ENCODE data around the gene HAP1.
A peak's percentile ranks its signal among the peaks of the same experiment; 100 is the strongest.
"Not testable (repeated sequence)": the region's sequence is repeated elsewhere in the genome, so short reads cannot be mapped to it uniquely, and the experiment has no call there.

The HAP1 gene

DNA sequence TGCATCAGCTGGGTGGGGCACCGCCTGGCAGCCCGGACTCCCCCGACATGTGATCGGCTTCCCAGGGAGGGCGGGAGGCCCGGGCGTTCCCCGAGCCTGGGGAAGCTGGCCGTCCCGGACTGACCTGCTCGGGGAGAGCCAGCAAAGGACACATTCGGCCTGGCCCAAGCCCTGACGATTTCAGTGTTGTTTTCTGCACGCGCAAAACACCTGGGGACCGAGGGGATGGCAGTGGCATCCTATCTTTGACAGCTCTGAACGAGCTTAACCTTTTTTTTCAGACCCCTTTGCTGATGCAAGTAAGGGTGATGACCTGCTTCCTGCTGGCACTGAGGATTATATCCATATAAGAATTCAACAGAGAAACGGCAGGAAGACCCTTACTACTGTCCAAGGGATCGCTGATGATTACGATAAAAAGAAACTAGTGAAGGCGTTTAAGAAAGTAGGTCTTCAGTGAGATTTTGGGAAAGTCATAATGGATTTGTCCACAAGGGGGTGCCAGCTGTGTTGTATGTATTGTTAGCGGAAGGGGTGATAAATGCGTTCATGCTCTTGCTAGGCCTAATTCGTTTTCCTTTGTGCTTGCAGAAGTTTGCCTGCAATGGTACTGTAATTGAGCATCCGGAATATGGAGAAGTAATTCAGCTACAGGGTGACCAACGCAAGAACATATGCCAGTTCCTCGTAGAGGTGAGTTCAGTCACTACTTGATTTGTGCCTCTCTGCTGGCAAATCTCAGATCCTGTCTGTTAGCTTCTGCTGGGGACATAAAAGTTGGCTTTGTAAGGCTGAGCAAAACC is 44.7 kb downstream of the HAP1 start:
- peak; percentile 71 for DNase-seq (ENCODE audit: low spot score)

DNA sequence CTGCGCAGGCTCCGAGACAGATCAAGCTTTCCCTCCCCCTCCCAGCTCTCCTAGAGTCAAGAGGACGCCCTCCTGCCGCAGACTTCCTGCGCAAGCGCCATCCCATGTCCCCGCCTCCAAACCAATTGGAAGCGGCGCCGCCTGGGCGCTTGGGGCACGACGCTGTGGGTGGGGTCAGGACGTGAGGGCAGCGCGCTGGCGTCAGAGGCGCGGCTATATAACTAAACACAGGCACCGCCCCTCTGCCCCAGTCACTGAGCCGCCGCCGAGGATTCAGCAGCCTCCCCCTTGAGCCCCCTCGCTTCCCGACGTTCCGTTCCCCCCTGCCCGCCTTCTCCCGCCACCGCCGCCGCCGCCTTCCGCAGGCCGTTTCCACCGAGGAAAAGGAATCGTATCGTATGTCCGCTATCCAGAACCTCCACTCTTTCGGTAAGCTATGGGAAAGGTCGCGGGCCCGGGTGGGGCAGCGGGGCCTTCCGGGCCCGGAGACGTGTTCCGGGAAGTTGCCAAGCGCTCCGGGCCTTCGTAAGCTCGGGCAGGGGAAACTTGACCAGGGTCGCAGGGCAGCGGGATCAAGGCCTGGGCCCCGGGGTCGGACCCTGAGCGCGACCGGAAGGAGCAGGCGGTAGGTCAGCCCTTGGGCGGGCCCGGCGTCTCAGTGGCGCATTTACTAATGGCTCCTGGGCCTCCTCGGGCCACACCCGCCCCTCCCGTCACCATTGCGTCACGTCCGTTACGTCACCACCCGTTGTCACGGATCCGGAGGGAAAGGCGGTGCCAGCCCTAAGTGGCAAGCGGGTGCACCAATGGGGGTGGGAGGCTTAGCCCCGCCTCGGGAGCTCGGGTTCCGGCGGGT is 45.6 kb downstream of the HAP1 start, which contains the start of gene EIF1:
Gene EIF1 (plus strand): TSS at position 245 of the 856 bp plus-strand sequence. CDS start 154 bp downstream, at position 399.
- DNase-seq (ENCODE audit: low spot score), result peak; percentile 100

DNA sequence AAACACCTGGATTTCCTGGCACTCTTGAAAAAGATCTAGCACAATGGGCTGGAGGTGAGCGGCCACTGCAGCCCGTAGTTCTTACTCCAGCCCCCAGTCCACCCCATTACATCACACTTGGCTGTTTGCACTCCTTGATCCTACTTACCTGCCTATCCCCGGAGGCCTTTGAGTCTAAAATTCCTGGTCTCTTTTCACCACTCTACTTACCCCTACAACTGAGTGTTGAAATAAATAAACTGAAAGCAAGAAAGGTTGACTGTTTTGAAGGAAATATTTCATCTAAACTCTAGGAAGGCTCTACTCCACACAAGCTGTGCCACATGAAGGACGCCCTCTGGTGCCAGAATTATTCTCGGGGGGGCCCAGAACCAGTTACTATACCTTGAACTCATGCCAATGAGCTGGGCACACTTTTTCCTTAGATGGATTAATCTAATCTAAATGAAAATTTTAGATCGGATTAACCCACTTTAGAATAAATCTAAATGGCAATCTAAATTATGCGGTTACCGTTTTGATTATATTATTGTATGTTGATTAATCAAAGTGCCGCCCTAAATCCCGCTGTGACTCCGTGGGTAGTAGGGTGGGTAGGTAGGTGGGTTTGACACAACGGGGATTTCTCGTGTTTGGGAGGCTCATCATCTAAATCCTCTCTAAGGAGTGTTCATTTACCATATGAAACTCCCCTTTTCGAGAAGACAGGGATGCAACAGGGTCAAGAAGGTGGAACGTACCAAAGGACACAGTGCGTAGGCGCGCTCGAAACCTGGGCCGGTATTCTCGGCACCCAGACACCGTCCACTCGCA is 46.4 kb downstream of the HAP1 start:
- no peak for DNase-seq (ENCODE audit: low spot score)

DNA sequence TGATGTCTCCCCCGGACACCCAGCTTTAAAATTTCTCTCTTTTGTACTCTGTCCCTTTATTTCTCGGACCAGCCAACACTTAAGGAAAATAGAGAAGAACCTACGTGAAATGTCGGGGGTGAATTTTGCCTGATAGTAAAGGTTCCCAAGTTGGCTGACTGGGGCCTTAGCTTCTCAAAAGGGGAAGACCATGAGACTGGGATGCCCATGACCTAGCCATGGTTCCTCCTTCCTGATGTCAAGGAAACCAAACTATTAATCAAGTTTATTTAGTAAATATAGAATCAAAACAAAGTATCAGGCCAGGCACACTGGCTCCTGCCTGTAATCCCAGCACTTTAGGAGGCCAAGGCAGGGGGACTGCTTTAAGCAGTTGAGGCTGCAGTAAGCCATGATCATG is 48.2 kb downstream of the HAP1 start:
- DNase-seq (ENCODE audit: low spot score), result no peak

DNA sequence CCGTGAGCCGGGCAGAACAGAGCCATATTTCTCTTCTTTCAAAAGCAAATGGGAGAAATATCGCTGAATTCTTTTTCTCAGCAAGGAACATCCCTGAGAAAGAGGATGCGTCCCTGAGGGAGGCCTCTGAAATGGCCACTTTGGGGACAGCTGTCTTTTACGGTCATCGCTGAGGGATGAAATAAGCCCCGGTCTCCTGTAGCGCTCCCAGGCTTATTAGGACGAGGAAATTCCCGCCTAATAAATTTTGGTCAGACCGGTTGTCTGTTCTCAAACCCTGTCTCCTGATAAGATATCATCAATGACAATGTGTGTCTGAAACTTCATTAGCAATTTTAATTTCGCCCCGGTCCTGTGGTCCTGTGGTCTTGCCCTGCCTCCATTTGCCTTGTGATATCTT is 48.7 kb downstream of the HAP1 start:
- DNase-seq (ENCODE audit: low spot score), result not testable (repeated sequence)

DNA sequence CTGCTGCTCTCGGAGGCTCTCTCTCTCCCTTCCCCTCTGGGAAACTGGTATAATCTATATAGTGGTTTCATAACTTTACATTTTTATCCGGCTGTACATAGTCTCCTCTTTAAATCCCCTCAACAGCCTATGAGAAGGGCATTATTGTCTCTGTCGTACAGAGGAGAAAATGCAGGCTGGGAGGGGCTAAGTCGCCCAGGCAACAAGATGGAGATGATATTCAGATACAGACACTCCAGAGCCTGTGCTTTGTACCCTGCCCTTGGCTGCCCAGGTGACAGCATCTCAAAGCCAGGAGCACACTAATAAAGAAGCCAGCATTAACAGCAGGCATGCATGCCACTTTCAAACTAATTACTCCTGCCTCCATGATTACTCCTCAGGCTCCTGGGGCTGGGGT is 50.4 kb downstream of the HAP1 start:
- DNase-seq (ENCODE audit: low spot score), result no peak

DNA sequence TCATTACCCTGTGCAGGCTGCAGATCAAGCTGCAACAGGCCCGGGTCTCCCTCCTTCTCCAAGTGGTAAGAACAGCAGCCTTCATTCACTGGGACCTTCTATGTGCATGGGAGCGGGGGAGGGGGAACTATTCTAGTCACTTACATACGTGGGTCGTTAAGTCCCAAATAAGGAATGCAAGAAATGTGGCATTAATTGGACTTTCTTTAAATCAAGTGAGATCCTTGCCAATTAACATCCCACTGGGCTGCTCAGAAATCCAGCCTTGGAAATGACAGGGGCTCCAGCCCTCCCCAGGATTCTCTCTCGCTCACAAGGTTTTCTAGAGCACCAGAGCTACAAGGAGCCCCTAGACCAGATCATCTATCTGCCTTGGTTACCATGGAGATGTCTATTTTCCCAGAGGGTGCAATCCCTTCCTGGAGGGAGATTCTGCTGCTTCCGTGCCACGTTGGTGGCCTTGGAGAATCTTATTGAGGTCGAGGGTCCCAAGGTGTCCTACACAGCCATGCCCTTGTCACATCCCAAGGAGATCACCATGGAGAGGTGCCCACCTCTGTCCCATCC is 50.9 kb downstream of the HAP1 start:
- DNase-seq (ENCODE audit: low spot score), result no peak

DNA sequence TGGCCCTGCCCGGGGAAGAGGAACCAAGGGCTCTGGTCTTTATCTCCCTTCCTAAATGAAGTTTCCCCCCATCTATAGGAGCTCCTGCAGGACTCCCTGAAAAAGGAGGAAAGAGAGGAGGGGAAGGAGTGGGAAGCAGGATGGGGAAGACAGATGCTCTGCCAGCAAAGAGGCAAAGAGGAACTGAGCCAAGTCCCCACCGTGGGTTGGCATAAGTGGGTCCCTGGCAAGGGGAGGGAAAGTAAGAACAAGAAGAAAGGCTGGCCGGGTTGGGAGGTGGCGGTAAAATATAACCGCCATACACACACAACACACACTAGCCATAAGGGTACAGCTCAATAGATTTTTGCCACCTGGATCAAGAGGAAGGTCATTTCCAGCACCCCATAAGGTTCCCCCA is 51.8 kb downstream of the HAP1 start:
- DNase-seq (ENCODE audit: low spot score), result no peak

DNA sequence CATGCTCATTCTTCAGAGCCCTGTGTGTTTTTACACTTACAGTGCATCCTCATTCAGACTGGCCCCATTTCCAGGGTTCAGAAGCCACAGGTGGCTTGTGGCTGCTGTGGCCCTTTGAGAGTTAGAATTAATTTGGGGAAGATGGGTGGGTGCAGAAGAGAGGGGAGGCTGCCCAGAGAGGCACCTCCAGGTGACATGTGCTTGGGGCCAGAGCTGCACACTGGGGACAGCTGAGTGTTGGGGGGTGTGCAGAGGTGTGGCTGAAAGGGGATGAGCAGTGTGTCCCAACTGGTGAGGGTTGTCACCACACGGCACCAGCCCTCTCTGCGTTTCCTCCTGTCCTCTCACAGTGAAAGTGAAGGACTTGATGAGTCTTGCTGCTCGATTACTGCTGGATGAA is 52.7 kb downstream of the HAP1 start:
- DNase-seq (ENCODE audit: low spot score), result no peak

DNA sequence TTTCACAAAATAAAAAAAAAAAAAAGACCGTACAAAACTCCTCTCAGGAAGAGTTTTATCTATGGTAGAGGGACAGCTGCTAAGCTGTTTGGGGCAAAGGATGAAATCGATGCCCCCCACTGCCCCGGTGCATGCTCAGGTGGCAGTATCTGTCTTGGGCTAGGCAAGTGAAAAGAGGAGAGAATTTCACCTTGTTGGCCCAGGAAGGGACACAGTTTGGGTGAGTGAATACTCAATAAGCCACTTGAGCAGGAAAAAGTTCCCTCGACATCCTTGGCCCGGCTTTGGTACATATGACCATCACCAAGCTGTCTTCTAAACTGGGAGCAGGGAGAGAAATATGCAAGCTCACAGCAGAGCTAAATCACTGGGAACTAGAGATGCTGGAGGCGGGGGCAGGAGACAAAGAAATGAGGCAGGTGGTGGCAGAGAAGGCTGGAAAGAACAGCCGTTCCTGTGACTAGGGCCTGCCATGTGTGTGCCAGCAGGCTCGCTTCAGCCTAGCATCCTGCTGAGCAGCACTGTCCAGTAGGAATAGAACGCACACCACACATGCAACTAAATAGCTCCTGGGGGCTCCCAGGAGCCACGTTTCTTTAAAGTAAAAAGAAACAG is 53.9 kb downstream of the HAP1 start:
- DNase-seq (ENCODE audit: low spot score), result no peak

DNA sequence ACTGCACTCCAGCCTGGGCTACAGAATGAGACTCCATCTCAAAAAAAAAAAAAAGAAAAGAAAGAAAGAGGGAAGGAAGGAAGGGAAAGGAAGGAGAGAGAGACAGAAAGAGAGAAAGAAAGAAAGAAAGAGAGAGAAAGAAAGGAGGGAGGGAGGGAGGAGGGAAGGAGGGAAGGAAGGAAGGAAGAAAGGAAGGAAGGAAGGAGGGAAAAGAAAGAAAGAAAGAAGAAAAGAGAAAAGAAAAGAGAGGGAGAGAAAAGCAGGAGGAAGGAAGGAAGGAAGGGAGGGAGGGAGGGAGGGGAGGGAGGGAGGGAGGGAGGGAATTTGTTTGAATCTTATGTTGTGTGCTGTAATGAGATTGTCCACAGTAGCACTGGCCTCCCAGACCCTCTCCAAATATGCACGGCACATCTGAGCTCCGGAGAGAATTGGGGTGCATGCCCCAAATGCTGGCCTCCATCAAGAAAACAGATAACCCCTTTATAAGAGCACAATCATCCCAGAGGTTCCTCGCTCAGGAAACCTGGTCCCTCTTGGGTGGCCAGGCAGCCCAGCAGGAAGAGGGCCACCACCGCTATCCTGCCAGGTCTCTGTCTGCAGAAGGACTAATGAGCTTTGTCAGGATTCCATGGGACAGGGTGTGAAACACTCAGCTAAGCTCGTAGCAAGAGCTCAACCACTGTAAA is 54.6 kb downstream of the HAP1 start:
- no peak for DNase-seq (ENCODE audit: low spot score)

DNA sequence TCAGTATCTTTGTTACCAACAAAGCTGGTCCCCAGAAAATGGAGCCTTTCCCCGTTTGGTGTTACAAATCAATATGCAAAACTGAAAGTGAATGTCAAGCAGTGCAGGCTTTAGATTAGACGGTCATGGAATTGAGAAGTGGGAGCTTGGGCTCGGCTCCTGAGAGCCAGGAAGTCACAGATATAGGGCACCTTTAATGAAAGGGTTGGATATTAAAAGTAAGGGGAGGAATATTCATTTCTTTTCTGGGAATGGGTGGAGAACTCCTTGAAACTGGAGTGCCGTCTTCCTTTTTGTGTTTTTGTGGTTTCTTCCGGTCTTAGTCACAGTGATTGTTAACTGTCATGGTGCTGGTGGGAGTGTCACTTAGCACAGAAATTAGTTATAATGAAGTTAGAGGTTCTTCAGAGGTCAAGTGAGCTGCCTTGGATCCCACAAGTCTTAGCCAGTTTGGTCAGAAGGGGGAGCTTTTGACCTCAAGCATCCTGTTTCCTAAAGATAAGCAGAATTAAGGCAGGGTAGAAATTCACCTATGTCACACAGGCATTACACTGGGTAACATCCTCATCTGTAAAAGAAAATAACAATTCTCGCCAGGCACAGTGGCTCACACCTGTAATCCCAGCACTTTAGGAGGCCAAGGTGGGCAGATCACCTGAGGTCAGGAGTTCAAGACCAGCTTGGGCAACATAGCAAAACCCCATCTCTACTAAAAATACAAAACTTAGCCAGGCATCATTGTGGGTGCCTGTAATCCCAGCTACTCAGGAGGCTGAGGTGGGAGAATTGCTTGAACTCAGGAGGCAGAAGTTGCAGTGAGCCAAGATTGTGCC is 55.3 kb downstream of the HAP1 start:
- DNase-seq (ENCODE audit: low spot score), result no peak

DNA sequence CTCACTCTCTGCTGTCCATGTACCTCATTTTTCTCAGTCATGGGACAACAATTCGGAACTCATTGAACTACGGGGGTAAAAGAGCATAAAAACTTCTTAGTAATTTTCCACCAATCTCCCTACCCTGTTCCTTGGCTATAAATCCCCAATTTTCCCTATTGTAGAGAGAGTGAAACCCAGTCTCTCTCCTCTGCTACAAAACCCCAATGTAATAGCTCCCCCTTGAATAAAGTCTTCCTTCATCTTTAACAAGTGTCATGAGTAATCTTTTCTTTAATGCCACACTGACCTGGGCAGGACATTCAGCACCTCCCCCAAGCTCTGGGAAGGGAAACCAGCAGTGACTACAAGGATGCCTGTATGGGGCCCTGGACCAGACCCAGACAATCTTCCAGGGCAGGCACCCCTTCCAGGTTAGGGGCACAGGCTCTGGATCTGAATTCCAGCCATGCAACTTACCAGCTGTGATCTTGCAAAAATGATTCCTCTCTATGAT is 56.0 kb downstream of the HAP1 start:
- DNase-seq (ENCODE audit: low spot score), result no peak

DNA sequence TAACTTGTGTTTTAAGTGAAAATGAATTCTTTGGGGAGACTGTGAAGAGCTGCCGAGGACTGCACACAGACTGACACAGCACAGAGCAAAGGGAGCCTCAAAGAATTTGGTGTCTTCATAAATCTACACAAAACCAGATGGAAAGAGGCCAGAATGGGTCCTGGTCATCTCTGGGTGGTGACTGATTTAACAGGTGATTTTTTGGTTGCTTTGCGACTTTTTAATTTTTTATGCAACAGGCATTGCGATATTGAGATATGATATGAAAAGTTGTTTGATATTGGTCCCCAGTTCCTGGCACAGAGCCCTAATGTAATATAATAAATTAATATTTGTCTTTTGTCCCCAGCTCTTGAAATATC is 58.4 kb downstream of the HAP1 start:
- DNase-seq (ENCODE audit: low spot score), result no peak

DNA sequence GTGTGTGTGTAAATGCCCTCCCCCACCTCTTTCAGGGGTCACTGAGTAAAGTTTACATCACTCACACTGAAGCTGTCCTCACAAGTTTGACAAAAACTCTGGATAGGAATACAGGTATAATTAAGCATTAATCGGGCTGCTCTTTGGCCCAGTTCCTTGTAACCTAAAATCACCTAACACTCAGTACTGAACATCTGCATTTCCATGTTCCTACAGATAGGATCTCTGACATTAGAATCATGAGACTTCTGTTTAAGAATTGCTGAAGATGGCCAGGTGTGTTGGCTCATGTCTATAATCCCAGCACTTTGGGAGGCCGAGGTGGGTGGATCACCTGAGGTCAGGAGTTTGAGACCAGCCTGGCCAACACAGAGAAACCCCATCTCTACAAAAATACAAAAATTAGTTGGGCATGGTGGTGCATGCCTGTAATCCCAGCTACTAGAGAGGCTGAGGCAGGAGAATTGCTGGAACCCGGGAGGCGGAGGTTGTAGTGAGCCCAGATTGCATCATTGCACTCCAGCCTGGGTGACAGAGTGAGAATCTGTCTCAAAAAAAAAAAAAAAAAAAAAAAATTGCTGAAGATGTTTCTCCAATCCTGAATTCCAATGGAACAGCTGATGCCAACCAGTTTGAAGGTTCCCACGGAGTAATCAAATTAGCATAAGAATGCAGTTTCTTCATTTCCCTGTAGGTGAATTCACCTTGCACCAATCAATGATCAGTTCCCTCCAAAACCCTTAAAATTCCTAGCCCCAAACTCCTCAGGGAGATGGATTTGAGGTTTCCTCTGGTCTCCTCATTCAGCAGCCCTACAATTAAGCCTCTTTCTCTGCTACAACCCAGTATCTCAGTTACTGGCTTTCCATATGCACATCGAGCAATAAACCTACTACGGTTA is 59.0 kb downstream of the HAP1 start:
- not testable (repeated sequence) for DNase-seq (ENCODE audit: low spot score)

All from pons (tissue), 1 donor.